Endothelial cell of umbilical vein (primary cell): ENCODE measurements around the gene DCAF5. TPM values are rescaled to one million over a fixed set of nuclear protein-coding genes. Genes with fewer than 3 reads are reported as not detected.
"Not testable (repeated sequence)": the region's sequence is repeated elsewhere in the genome, so short reads cannot be mapped to it uniquely, and the experiment has no call there.

Source experiments
- BruUV-seq: library from RNA; stranded (reverse); fragments of 400-500 nt; replicated peaks from 2 replicates; lab custom pipeline; 2021; lab: Mats Ljungman, UMichigan
- CTCF ChIA-PET: fragments of 300-600, 350-600 bp; sonication (Branson Sonifier 250); formaldehyde crosslinking; loops from one replicate; lab custom pipeline; 2021; ENCODE audit warnings: antibody characterized with exemption, inconsistent platforms; lab: Charles Lee
- POLR2A ChIA-PET: fragments of 300-600, 350-600 bp; sonication (Branson Sonifier 250); formaldehyde crosslinking; loops from one replicate; lab custom pipeline; 2021; ENCODE audit warnings: antibody characterized with exemption, inconsistent platforms; lab: Charles Lee
- DNase-seq: peaks from one replicate; pipeline ENCODE4 v3.0.0-alpha.2; 2011; ENCODE audit warnings: low read depth, low spot score
- FAIRE-seq: peaks from 2 replicates; lab custom pipeline; 2011; peaks lifted over from hg19 to GRCh38; lab: Jason Lieb, UNC
- H2AFZ ChIP-seq: 2 replicates; pipeline ENCODE4 v1.6.0; 2012; ENCODE audit warnings: low read depth, low read length, control low read depth, inconsistent platforms
- H3K27ac ChIP-seq: 2 replicates; pipeline ENCODE4 v1.5.1; 2011; ENCODE audit warnings: low read depth, mild to moderate bottlenecking, control low read depth, low read length, moderate library complexity; ENCODE audit not compliant: insufficient read depth
- H3K27me3 ChIP-seq, 2 experiments: 2 replicates each; pipeline versions ENCODE4 v1.6.0 to v1.6.1; 2011; ENCODE audit warnings: low read length in 2 of 2, mixed read lengths in 1 of 2; ENCODE audit not compliant: control insufficient read depth in 2 of 2, insufficient read depth in 2 of 2
- H3K36me3 ChIP-seq, 2 experiments: 2 replicates in 1 of 2; 3 replicates in 1 of 2; pipeline ENCODE4 v1.5.1; 2011; ENCODE audit warnings: low read length in 2 of 2, mild to moderate bottlenecking in 1 of 2, moderate library complexity in 1 of 2; ENCODE audit not compliant: control insufficient read depth in 2 of 2, insufficient read depth in 2 of 2; ENCODE audit errors: extremely low read depth in 1 of 2
- H3K4me1 ChIP-seq: 3 replicates; pipeline ENCODE4 v1.5.1; 2011; ENCODE audit warnings: mild to moderate bottlenecking, low read length; ENCODE audit not compliant: control insufficient read depth, insufficient read depth; ENCODE audit errors: extremely low read depth
- H3K4me2 ChIP-seq: 2 replicates; pipeline ENCODE4 v1.6.1; 2011; ENCODE audit warnings: low read length, control low read depth, mixed read lengths; ENCODE audit not compliant: insufficient read depth
- H3K4me3 ChIP-seq, 3 experiments: fragments of 200-600 bp in 1 of 3; sonication (generic), shearing (Covaris generic) in 1 of 3; replicated peaks in 1 of 3; 2 replicates each; pipeline ENCODE4 v1.5.1; 2011 to 2016; ENCODE audit warnings: control low read depth in 3 of 3, low read length in 3 of 3, mild to moderate bottlenecking in 2 of 3, inconsistent platforms in 1 of 3, low read depth in 1 of 3, moderate library complexity in 1 of 3; ENCODE audit not compliant: insufficient read depth in 1 of 3
- H3K79me2 ChIP-seq: 2 replicates; pipeline ENCODE4 v1.6.0; 2012; ENCODE audit warnings: low read length, inconsistent platforms; ENCODE audit not compliant: control insufficient read depth, insufficient read depth
- H3K9ac ChIP-seq: replicated peaks from 2 replicates; pipeline ENCODE3; 2011; ENCODE audit warnings: low read length, control low read depth; ENCODE audit not compliant: insufficient read depth; ENCODE audit errors: extremely low read depth
- H3K9me1 ChIP-seq: replicated peaks from 3 replicates; pipeline ENCODE4 v1.6.0; 2011; ENCODE audit warnings: mild to moderate bottlenecking, low read length; ENCODE audit not compliant: control insufficient read depth, insufficient read depth; ENCODE audit errors: extremely low read depth
- H3K9me3 ChIP-seq: replicated peaks from 2 replicates; pipeline ENCODE4 v1.5.1; 2012; ENCODE audit warnings: low read length, inconsistent platforms; ENCODE audit not compliant: control insufficient read depth, insufficient read depth
- H4K20me1 ChIP-seq: replicated peaks from 2 replicates; pipeline ENCODE3; 2011; ENCODE audit warnings: mild to moderate bottlenecking, low read length; ENCODE audit not compliant: control insufficient read depth, insufficient read depth; ENCODE audit errors: extremely low read depth
- EZH2 ChIP-seq: IDR thresholded peaks from 2 replicates; pipeline ENCODE4 v1.6.1; 2012; ENCODE audit warnings: borderline replicate concordance, low read depth, mild to moderate bottlenecking, moderate library complexity, low read length, inconsistent platforms; ENCODE audit not compliant: severe bottlenecking
- FOS ChIP-seq: IDR thresholded peaks from 2 replicates; pipeline ENCODE4 v1.6.1; 2011; ENCODE audit warnings: mild to moderate bottlenecking, low read length, moderate library complexity, borderline replicate concordance; ENCODE audit not compliant: insufficient read depth
- MYC ChIP-seq: IDR thresholded peaks from one replicate; pipeline ENCODE4 v1.6.1; 2011; ENCODE audit warnings: mild to moderate bottlenecking, low read depth, low read length
- POLR2AphosphoS5 ChIP-seq: IDR thresholded peaks from 2 replicates; pipeline ENCODE4 v1.6.1; 2012; ENCODE audit warnings: low read depth, mild to moderate bottlenecking, control low read depth, low read length, moderate library complexity; ENCODE audit not compliant: insufficient read depth
- dilution Hi-C: fragments of 300-500 bp; cut with MboI; formaldehyde crosslinking; loops from one replicate; pipeline ENCODE4 v1.15.0; 2019; ENCODE audit warnings: low sequenced_read_pairs; ENCODE audit not compliant: extremely low pct_ligation_motif_present
- intact Hi-C: fragments of 100-400 bp; cut with micrococcal nuclease; formaldehyde crosslinking; loops from one replicate; pipeline ENCODE4 v1.10.0; 2022
- polyA plus RNA-seq, 4 experiments: library from polyadenylated mRNA; depleted of rRNA in 3 of 4; stranded (reverse) in 3 of 4; unstranded in 1 of 4; fragments of >200 nt; gene quantifications; 2 replicates each; pipeline versions ENCODE4 v1.2.1 to v1.2.3, GENCODE V29; 2011 to 2012; ENCODE audit warnings: missing spikeins in 1 of 4
- total RNA-seq: library from RNA; stranded (reverse); gene quantifications from 2 replicates; pipeline ENCODE4 v1.2.3, GENCODE V29; 2021
- TF ChIP-seq, protein P1 (sequence below): IDR thresholded peaks from 2 replicates; pipeline ENCODE4 v1.6.1; 2011; ENCODE audit not compliant: insufficient read depth, insufficient read length

The DCAF5 gene
- total and polyA plus RNA-seq, 2 donors (not counting 3 experiments of a cell fraction or from before 2014, with no cell fraction given), result 37.9 to 52.5 TPM

DNA sequence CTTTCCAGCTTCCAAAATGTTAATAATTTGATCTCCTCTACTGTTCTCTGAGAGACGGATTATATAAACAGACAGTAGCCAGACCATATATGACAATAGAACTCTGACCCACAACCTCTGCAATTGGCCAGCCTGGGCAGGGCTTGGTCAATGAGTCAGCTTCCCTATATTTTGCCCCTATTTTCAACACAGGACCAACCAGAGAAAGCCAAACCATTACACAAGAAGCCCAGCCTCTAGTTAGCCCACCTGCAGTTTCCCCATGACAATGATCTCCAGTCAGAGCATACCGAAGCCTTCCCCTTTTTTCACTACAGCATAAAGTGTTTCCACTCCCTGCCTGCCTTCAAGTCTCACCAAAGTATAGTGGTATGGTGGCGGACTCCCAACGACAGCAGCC lies 30.8 kb upstream of the DCAF5 start:
- TF ChIP-seq EZH2 (no peak), FOS (no peak), MYC (no peak), POLR2AphosphoS5 (no peak)
- TF ChIP-seq, protein P1, sequence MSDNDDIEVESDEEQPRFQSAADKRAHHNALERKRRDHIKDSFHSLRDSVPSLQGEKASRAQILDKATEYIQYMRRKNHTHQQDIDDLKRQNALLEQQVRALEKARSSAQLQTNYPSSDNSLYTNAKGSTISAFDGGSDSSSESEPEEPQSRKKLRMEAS, result no peak
- FAIRE-seq, result no peak
- no TSS peak for BruUV-seq

DNA sequence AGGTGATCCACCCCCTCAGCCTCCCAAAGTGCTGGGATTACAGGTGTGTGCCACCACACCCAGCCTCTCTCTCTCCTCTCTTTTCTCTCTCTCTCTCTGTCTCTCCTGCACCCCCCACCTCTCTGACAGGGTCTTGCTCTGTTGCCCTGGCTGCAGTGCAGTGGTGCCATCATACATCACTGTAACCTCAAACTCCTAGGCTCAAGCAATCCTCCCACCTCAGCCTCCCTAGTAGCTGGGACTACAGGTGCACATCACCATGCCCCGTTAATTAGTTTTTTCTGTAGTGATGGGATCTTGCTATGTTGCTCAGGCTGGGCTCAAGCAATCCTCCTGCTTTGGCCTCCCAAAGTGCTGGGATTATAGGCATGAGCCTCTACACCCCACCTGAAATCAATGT lies 29.7 kb upstream of the DCAF5 start:
- H3K4me2 ChIP-seq, FAIRE-seq: not testable (repeated sequence)

More for the DNA sequence above, 30.8 kb upstream of the DCAF5 start:
- Histone ChIP-seq H3K27me3 (peaks cover 2% of the 10 kb centered on the region in 2 experiments), H3K9ac (no peak overlapping the region), H4K20me1 (no peaks in the 10 kb centered on the region), H3K4me1 (no peaks in the 10 kb centered on the region), H3K27ac (no peak overlapping the region), H3K9me1 (no peaks in the 10 kb centered on the region), H2AFZ (no peak overlapping the region), H3K4me3 (no peak overlapping the region), H3K9me3 (no peaks in the 10 kb centered on the region), H3K79me2 (no peaks in the 10 kb centered on the region), H3K4me2 (no peak overlapping the region), H3K36me3 (no peaks in the 10 kb centered on the region)
- ChIA-PET CTCF (interaction anchor here (0.8 to 1.4 kb wide), 3 partner anchors 51 to 59 kb away, joined by 3 to 4 read pairs (median 4); no protein-coding TSS in a partner anchor), POLR2A (no interaction called here)
- dilution Hi-C loops (no loop called here), intact Hi-C loops (no loop called here)
- no peak for DNase-seq

More for the DNA sequence above, 29.7 kb upstream of the DCAF5 start:
- H3K9ac ChIP-seq, H3K9me1 ChIP-seq, intact Hi-C loops, H3K4me3 ChIP-seq, H3K4me1 ChIP-seq, H3K27ac ChIP-seq, H4K20me1 ChIP-seq, POLR2A ChIA-PET, H3K79me2 ChIP-seq, H2AFZ ChIP-seq, dilution Hi-C loops, DNase-seq, H3K9me3 ChIP-seq, BruUV-seq, CTCF ChIA-PET, H3K27me3 ChIP-seq, H3K36me3 ChIP-seq: not testable (repeated sequence)
